DMS 273 (cell line): Measurements from ENCODE around the gene ASH1L.
"Not testable (repeated sequence)": the region's sequence is repeated elsewhere in the genome, so short reads cannot be mapped to it uniquely, and the experiment has no call there.

ENCODE experiments used
- DNase-seq: peaks from one replicate; lab custom pipeline; 2025; ENCODE audit not compliant: unreplicated experiment; lab: John Stamatoyannopoulos, UW

The ASH1L gene

GRCh38 chr1:155499953-155500639 is 62.5 kb downstream of the ASH1L start:
- DNase-seq: peak; percentile 86

GRCh38 chr1:155499263-155499662 is 63.3 kb downstream of the ASH1L start:
- no peak for DNase-seq

- DNase-seq: not testable (repeated sequence)
Measured at GRCh38 chr1:155493595-155493994, 69.0 kb downstream of the ASH1L start.

- not testable (repeated sequence) for DNase-seq
Measured at GRCh38 chr1:155488419-155488818, 74.2 kb downstream of the ASH1L start.

GRCh38 chr1:155487541-155487940 is 75.1 kb downstream of the ASH1L start:
- no peak for DNase-seq

- not testable (repeated sequence) for DNase-seq
Measured at GRCh38 chr1:155486952-155487351, 75.7 kb downstream of the ASH1L start.

- no peak for DNase-seq
Measured at GRCh38 chr1:155485945-155486344, 76.7 kb downstream of the ASH1L start.

GRCh38 chr1:155485222-155485621 is 77.4 kb downstream of the ASH1L start:
- no peak for DNase-seq

GRCh38 chr1:155481741-155482241 is 80.8 kb downstream of the ASH1L start:
- DNase-seq: no peak

GRCh38 chr1:155479205-155479604 is 83.4 kb downstream of the ASH1L start:
- no peak for DNase-seq

- DNase-seq: no peak
Measured at GRCh38 chr1:155478270-155478852, 84.2 kb downstream of the ASH1L start.

GRCh38 chr1:155474146-155474545 is 88.5 kb downstream of the ASH1L start:
- no peak for DNase-seq

GRCh38 chr1:155473151-155473821 is 89.3 kb downstream of the ASH1L start:
- DNase-seq: no peak

- DNase-seq: no peak
Measured at GRCh38 chr1:155472491-155473083, 90.0 kb downstream of the ASH1L start.

GRCh38 chr1:155471891-155472290 is 90.7 kb downstream of the ASH1L start:
- no peak for DNase-seq

- DNase-seq: no peak
Measured at GRCh38 chr1:155471026-155471425, 91.6 kb downstream of the ASH1L start.

- no peak for DNase-seq
Measured at GRCh38 chr1:155466996-155467395, 95.6 kb downstream of the ASH1L start.

GRCh38 chr1:155466617-155466972 is 96.0 kb downstream of the ASH1L start:
- no peak for DNase-seq

- no peak for DNase-seq
Measured at GRCh38 chr1:155463865-155464650, 98.5 kb downstream of the ASH1L start.

GRCh38 chr1:155458111-155458510 is 104.5 kb downstream of the ASH1L start:
- no peak for DNase-seq

- DNase-seq: no peak
Measured at GRCh38 chr1:155457266-155457665, 105.3 kb downstream of the ASH1L start.
